Measurements from ENCODE around the gene DYSF.

DYSF gene

GRCh38 chr2:71555798-71556454, 102.6 kb downstream of the DYSF start:
- no peak for FAIRE-seq

DNA sequence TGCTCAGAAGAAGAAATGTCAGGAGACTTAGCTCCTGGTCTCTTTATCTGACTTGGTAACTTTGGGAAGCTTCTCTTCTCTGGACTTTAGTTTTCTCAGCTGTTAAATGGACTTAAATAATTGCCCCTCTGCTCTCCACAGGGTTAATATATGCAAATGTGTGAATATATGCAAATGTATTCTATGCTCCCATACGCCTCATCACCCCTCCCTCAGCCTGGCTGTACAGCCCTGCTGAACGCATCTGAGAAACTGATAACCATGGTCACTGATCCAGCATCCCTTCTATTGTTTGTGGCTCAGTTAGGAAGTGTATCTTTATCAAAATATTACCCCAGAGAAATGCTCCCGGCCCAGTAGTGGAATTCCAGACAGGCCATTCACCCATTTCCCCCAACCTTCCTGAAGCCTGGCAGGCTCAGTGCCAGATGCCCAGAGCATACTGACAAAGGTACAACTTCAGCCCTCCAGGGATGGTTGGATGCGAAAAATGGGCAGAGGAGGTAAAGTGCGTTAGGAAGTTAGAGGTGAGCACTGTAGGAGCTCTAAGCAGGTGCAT, 103.4 kb downstream of the DYSF start:
- FAIRE-seq, result no peak

DNA sequence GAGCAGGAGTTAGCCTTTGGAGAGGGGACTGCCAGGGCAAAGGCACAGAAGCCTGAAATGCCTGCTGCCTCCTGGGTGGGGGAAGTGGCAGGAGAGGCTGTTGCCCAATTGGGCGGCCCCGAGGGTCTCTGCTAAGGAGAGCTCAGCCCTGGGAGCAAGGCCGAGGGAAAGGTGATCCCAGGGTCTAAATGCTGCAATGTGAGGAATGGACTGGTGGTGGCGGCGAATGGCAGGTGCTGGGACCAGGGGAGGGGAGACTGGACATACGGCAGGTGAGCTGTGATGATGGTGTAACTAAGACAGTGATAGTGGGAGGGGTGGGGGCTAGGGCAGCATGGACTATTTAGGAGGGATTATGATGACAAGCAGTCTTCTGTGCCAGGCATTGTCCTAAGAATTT, 104.0 kb downstream of the DYSF start:
- FAIRE-seq, result no peak

DNA sequence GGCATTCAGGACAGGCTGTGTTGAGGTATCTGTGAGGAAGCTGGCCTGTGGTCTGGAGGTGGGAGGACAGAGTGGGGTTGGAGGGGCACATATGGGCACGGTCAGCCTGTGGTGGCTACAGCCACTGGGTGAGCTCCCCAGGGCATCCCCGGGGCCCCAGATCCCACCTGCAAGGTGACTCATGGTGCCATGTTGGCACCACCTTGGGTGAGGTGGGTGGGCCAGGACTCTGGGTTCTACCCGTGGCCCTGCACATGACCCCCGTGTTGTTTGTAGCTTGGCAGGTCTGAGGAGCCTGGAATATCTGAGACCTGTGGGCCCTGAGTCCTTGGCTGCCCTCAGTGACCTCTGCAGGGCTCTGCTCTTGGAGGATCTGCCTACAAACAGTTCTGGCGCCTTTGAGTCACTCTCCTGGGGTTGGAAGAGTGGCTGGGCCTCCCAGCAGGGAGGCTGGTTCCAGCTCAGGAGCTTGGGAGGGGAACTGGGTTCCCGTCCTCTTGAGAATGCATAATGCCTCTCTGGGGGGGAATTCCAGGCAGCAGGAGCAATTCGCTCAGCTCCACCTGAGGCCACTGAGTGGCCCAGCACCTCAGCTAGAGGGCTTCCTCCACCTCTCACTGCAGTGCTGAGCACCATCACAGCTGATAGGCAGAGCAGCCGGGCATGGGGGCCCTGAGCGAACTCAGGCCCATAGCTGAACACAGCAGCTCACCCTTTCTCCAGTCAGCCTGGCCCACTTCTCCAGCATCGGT, 105.1 kb downstream of the DYSF start:
- no peak for FAIRE-seq

DNA sequence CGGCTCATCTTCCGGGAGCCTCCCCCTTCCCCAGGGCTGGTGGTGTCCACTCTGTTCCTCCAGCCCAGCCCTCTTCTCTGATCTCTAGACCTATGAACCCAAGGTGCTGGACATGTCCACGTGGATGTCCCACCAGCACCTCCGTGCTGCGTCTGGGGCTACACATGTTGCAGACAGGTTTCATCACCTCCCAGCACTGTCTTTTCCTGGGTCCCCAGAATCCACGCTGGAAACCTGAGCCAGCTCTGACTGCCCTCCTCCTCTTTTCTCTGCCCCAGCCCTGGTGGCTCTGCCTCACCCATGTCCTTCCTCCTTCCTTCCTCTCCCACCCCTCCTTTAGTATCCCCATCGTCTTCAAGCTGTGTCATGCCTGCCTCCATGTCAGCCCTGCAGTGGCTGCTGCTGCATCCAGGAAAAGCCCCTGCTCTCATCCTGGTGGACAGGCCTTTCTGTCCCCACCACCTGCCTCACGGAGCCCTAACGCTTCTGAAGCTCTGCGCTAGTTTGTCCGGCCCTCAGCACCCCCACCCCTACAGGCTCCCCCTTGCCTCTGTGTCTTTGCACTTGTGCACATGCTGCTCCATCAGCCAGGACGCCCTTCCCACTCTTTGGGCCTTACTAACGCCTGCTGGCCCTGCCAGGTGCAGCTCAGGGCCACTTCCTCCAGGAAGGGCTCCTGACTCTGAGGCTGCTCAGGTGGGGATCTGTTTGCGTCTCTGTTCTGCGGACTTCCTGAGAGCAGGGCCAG, 105.9 kb downstream of the DYSF start:
- no peak for FAIRE-seq

GRCh38 chr2:71559828-71560637, 106.7 kb downstream of the DYSF start:
- FAIRE-seq, result no peak

DNA sequence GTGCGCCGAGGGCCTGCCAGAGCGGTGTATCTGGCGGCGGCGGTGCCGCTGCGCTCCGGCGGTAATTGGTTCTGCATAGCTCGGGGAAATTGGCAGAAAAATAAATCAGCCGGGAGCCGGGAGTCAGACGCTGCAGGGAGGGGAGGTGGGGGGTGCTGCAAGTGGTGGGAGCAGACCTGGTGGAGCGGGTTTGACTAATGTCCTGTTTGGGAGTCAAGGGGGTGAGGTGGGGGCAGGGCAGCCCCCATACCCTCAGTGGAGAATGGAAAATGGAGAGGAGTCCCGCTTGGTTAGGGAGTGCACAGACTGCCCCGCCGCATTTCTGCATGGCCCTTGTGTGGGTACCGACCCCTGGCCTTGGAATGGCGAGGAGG, 107.3 kb downstream of the DYSF start:
- no peak for FAIRE-seq

DNA sequence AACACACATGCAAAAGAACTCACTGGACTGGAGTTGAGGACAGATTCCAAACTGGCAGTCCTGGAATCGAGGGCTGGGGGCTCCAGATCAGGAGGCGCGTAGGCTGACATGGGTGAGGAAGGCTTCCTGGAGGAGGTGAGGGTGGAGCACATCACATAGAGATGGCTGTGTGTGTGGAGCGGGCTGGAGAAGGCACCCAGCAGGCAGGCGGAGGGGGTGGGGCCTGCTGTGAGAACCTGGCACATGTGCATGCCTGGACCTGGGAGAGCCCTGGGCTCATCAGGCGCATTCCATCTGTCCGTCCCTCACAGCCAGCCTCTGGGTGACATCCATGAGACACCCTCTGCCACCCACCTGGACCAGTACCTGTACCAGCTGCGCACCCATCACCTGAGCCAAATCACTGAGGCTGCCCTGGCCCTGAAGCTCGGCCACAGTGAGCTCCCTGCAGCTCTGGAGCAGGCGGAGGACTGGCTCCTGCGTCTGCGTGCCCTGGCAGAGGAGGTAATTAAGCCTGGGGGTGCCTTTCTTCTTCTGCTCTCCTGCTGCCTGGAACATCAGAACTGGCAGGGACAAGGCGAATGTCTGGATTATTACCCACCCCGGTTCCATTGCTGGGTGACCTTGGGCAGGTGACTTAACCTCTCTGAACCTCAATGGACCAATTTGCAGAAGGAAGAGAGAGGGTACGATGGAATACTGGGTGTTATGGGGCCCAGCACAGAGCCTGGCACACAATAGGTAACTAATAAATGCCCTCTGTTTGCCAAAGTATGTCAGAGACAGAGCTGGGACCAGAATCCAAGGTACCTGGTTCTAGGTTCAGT, 108.3 kb downstream of the DYSF start:
- FAIRE-seq, result no peak

DNA sequence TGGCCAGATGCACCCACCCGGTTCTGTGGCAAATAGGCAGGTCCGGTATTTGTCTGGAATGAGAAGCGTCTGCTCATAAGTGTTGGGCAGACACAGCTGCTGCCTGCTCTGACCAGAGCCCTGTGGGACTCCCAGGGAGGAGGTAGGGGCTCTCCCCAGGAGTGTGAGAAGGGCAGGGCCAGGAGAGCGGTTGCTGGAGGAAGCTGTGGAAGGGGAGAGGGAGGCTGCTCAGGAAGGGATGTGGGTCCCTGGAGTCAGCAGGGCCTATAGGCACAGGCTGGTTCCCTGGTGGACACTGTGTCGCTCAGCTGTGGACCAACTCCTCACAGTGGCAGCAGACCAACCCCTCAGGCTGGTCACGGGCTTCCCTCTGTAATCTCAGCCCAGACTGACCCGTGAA, 109.2 kb downstream of the DYSF start:
- FAIRE-seq, result no peak

GRCh38 chr2:71563872-71564271, 110.5 kb downstream of the DYSF start:
- no peak for FAIRE-seq

DNA sequence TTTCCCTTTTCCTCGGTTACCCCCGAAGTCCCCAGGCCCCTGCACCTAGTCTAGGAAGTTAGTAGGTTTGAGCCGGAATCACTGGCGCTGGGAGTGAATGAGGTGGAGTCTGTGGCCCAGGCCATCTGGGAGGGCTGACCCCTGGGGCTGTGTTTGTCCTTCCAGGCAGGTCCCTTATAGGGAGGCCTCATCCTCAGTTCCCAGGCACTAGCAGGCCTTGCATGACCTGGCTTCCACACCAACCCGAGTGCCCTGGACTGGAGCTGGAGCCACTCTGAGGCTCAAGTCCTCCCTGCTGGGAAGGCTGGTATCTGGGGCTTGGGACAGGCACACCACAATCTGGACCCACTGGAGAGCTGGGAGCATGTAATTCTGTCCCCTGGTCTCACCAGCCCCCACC, 111.0 kb downstream of the DYSF start:
- FAIRE-seq, result no peak

- FAIRE-seq, result no peak
These were observed 111.4 kb downstream of the DYSF start for GRCh38 chr2:71564790-71565189.

DNA sequence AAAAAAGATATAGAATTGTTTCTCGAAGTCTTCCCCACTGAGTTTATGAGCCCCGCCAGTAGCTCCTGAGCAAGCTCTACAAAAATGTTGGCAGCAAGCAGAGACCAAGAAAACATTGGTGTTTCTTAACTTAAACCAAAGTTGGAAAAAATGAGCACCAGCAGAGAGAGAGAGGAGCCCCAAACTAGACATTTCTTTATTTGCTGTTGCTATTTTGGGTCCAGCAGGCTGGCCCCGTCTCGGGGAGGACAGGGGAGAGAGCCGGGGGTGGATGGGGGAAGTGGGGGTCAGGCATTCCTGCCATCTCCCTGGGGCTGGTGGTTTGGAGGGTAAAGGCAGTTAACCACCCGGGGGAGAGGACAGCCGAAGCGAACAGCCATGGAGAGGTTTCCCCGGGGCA, 113.0 kb downstream of the DYSF start:
- FAIRE-seq, result no peak

- no peak for FAIRE-seq
These were observed 114.3 kb downstream of the DYSF start for GRCh38 chr2:71567625-71568024.

GRCh38 chr2:71568103-71568502, 114.7 kb downstream of the DYSF start:
- no peak for FAIRE-seq

GRCh38 chr2:71570511-71570910, 117.2 kb downstream of the DYSF start:
- no peak for FAIRE-seq

DNA sequence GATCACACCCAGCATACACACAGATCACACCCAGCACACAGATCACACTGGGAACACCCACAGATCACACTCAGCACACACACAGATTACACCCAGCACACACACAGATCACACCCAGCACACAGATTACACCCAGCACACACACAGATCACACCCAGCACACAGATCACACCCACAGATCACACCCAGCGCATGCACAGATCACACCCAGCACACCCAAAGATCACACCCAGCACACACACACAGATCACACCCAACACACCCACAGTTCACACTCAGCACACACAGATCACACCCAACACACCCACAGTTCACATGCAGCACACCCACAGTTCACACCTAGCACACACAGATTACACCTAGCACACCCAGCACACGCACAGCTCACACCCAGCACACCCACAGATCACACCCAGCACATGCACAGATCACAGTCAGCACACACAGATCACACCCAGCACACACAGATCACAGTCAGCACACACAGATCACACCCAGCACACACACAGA, 117.6 kb downstream of the DYSF start:
- FAIRE-seq, result no peak

DNA sequence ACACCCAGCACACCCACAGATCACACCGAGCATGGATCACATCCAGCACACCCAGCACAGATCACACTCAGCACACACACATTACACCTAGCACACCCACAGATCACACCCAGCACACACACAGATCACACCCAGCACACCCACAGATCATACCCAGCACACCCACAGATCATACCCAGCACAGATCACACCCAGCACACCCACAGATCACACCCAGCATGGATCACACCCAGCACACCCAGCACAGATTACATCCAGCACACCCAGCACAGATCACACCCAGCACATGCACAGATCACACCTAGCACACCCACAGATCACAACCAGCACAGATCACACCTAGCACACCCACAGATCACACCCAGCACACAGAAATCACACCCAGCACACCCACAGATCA, 118.6 kb downstream of the DYSF start:
- FAIRE-seq, result no peak

DNA sequence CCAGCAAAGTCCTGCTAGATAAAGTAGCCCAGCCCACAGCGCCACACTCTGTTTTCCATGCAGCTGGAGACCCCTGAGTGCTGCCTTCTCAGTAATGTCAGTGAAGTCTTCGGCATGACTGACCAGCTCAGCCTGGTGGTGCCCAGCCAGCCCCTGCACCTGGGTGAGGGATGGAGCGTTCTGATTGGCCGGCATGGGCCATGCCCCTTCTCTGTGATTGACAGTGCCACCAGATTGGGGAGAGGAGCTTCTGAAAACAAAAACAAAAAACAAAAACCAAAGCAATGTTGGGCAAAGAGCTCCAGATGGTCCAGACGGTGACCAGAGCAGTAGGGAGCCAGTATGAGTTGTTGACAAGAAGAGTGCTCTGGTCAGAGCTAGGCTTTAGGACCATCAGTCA, 122.6 kb downstream of the DYSF start:
- FAIRE-seq, result no peak

- FAIRE-seq, result no peak
These were observed 123.2 kb downstream of the DYSF start for GRCh38 chr2:71576541-71576940.

DNA sequence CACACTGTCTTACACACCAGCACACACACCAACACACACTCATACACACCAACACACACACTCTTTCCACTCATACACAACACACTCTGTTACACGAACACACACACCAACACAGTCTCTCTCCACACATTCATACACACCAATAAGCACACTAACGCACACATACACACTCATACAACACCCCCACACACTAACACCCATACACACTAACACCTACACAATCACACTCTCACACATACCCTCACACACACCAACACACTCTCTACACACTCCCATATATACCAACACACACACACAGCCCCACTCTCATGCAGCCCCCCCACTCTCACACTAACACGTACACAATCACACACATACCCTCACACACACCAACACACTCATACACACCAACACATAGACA, 123.8 kb downstream of the DYSF start:
- no peak for FAIRE-seq
